T-helper 2 cell treated with Interferon-gamma antibody and Interleukin-4, amounts not matched to agents 5 μg/mL and 100 μg/mL, for 36 hours (primary cell): Measurements from ENCODE around the gene SEC24D.
A peak's percentile ranks its signal among the peaks of the same experiment; 100 is the strongest.
"Not testable (repeated sequence)": the region's sequence is repeated elsewhere in the genome, so short reads cannot be mapped to it uniquely, and the experiment has no call there.

Experiments used
- DNase-seq: peaks from one replicate; pipeline ENCODE4 v3.0.0; 2021; ENCODE audit warnings: low spot score
- H3K27ac Mint-ChIP-seq: one replicate; pipeline ENCODE4 v1.8.0; 2021; ENCODE audit warnings: mild to moderate bottlenecking, mixed read lengths
- H3K27me3 Mint-ChIP-seq: one replicate; pipeline ENCODE4 v1.8.0; 2021; ENCODE audit warnings: low read depth, mixed read lengths
- H3K36me3 Mint-ChIP-seq: one replicate; pipeline ENCODE4 v1.8.0; 2021; ENCODE audit warnings: low read depth, mixed read lengths
- H3K4me1 Mint-ChIP-seq: one replicate; pipeline ENCODE4 v1.8.0; 2021; ENCODE audit warnings: low read depth, mixed read lengths
- H3K4me3 Mint-ChIP-seq: one replicate; pipeline ENCODE4 v1.8.0; 2022; ENCODE audit warnings: mild to moderate bottlenecking, moderate library complexity, mixed read lengths
- H3K9me3 Mint-ChIP-seq: one replicate; pipeline ENCODE4 v1.8.0; 2021; ENCODE audit warnings: mixed read lengths

Gene SEC24D

DNA sequence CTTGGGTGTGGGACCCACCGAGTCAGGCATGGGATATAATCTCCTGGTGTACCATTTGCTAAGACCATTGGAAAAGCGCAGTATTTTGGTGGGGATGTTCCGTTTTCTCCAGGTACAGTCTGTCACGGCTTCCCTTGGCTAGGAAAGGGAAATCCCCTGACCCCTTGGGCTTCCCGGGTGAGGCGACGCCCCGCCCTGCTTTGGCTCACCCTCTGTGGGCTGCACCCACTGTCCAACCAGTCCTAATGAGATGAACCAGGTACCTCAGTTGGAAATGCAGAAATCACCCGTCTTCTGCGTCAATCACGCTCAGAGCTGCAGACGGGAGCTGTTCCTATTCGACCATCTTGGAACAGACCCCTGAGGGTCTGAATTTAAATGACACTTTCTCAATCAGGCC is 53.0 kb downstream of the SEC24D start:
- DNase-seq, H3K4me1 Mint-ChIP-seq, H3K27me3 Mint-ChIP-seq, H3K27ac Mint-ChIP-seq, H3K9me3 Mint-ChIP-seq, H3K4me3 Mint-ChIP-seq: not testable (repeated sequence)
- H3K36me3 Mint-ChIP-seq: peaks cover 32% of the 10 kb centered on the region

DNA sequence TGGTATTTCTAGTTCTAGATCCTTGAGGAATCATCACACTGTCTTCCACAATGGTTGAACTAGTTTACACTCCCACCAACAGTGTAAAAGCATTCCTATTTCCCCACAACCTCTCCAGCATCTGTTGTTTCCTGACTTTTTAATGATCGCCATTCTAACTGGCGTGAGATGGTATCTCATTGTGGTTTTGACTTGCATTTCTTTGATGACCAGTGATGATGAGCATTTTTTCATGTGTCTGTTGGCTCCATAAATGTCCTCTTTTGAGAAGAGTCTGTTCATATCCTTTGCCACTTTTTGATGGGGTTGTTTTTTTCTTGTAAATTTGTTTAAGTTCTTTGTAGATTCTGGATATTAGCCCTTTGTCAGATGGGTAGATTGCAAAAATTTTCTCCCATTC is 58.3 kb downstream of the SEC24D start:
- peaks cover 17% of the 10 kb centered on the region for H3K36me3 Mint-ChIP-seq
- H3K27me3 Mint-ChIP-seq, DNase-seq, H3K4me1 Mint-ChIP-seq, H3K4me3 Mint-ChIP-seq: not testable (repeated sequence)
- peaks cover 13% of the 10 kb centered on the region for H3K9me3 Mint-ChIP-seq
- H3K27ac Mint-ChIP-seq: peak overlapping the region; percentile 42

GRCh38 chr4:118776955-118777640 is 58.8 kb downstream of the SEC24D start:
- not testable (repeated sequence) for DNase-seq, H3K27ac Mint-ChIP-seq, H3K4me1 Mint-ChIP-seq, H3K27me3 Mint-ChIP-seq, H3K4me3 Mint-ChIP-seq
- Mint-ChIP-seq H3K9me3 (peaks cover 13% of the 10 kb centered on the region), H3K36me3 (peaks cover 16% of the 10 kb centered on the region)

GRCh38 chr4:118776157-118776954 is 59.6 kb downstream of the SEC24D start:
- Mint-ChIP-seq H3K27ac (no peak overlapping the region), H3K36me3 (peaks cover 9% of the 10 kb centered on the region), H3K4me3 (no peak overlapping the region), H3K4me1 (peaks cover 1% of the 10 kb centered on the region), H3K27me3 (no peaks in the 10 kb centered on the region), H3K9me3 (peaks cover 7% of the 10 kb centered on the region)
- no peak for DNase-seq

- Mint-ChIP-seq H3K9me3 (peaks cover 3% of the 10 kb centered on the region), H3K36me3 (peaks cover 7% of the 10 kb centered on the region), H3K4me1 (peaks cover 1% of the 10 kb centered on the region), H3K4me3 (no peak overlapping the region), H3K27ac (no peak overlapping the region), H3K27me3 (no peaks in the 10 kb centered on the region)
- no peak for DNase-seq
These were observed 60.5 kb downstream of the SEC24D start for GRCh38 chr4:118775405-118775804.

- peaks cover 3% of the 10 kb centered on the region for H3K9me3 Mint-ChIP-seq
- no peak overlapping the region for H3K27ac Mint-ChIP-seq
- DNase-seq: no peak
These were observed 60.9 kb downstream of the SEC24D start for GRCh38 chr4:118774989-118775388.

GRCh38 chr4:118774321-118774720 is 61.6 kb downstream of the SEC24D start:
- Mint-ChIP-seq H3K4me3 (no peak overlapping the region), H3K36me3 (peaks cover 4% of the 10 kb centered on the region), H3K27ac (no peak overlapping the region), H3K9me3 (peaks cover 3% of the 10 kb centered on the region), H3K4me1 (peaks cover 1% of the 10 kb centered on the region), H3K27me3 (no peaks in the 10 kb centered on the region)
- no peak for DNase-seq

More at GRCh38 chr4:118774989-118775388, 60.9 kb downstream of the SEC24D start:
- H3K27me3 Mint-ChIP-seq: no peaks in the 10 kb centered on the region
- H3K4me1 Mint-ChIP-seq: peaks cover 1% of the 10 kb centered on the region
- no peak overlapping the region for H3K4me3 Mint-ChIP-seq
- peaks cover 3% of the 10 kb centered on the region for H3K36me3 Mint-ChIP-seq

DNA sequence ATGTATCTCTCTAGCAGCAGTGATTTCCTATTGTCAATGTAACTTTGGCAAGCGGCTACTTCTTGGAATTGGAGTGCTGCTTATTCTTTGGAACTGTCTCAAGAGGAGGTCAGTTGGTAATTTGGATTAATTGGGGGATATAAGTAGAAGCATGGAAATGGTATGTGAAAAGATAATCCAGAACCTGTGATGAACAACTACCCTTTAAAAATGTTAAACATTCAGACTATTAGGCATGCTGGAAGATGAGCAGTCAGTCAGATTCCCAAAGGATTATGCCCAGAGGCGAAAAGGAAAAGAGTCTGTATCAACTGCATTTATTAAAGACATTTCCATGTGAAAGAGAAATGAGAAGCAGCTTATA is 62.5 kb downstream of the SEC24D start:
- Mint-ChIP-seq H3K9me3 (peaks cover 3% of the 10 kb centered on the region), H3K27me3 (no peaks in the 10 kb centered on the region), H3K36me3 (peaks cover 4% of the 10 kb centered on the region), H3K27ac (no peak overlapping the region), H3K4me3 (no peak overlapping the region), H3K4me1 (peaks cover 1% of the 10 kb centered on the region)
- no peak for DNase-seq

- H3K4me1 Mint-ChIP-seq: peaks cover 1% of the 10 kb centered on the region
- peaks cover 3% of the 10 kb centered on the region for H3K9me3 Mint-ChIP-seq
- H3K4me3 Mint-ChIP-seq: no peak overlapping the region
- no peak overlapping the region for H3K27ac Mint-ChIP-seq
- DNase-seq: no peak
- H3K27me3 Mint-ChIP-seq: no peaks in the 10 kb centered on the region
- peaks cover 6% of the 10 kb centered on the region for H3K36me3 Mint-ChIP-seq
These were observed 63.0 kb downstream of the SEC24D start for GRCh38 chr4:118772767-118773428.

DNA sequence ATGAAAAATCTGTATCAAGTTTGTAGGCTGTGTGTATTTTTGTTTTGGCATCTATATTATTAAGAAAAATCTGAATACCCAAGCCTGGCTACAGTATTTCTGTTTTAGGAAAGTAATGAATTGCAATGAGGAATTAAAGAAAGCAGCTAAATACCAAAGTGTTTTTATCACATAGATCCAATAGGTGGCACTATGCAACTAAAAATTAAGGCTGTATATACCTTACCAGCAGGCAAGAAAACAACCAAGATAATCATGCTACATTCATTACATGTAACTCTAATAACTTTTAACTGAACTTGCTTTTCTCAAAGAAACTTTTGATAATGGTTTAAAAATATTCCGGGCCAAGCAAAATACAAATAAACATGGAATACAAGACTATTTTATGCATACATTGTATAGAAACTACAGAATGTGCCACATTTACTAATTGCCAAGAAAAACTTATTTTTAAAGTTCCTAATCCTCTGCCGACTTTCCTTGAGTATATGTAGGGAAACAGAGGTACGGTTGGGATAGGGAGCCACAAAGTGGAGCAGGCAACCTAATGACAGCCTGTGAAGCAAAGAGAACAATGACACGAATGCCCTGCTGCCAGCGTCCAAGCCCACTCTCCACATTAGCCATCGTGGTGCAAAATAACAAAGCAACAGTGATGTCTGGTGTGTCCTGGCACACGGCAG is 63.7 kb downstream of the SEC24D start:
- Mint-ChIP-seq H3K4me1 (peaks cover 1% of the 10 kb centered on the region), H3K4me3 (no peak overlapping the region), H3K36me3 (peaks cover 5% of the 10 kb centered on the region), H3K27me3 (no peaks in the 10 kb centered on the region), H3K27ac (no peak overlapping the region), H3K9me3 (no peaks in the 10 kb centered on the region)
- no peak for DNase-seq

DNA sequence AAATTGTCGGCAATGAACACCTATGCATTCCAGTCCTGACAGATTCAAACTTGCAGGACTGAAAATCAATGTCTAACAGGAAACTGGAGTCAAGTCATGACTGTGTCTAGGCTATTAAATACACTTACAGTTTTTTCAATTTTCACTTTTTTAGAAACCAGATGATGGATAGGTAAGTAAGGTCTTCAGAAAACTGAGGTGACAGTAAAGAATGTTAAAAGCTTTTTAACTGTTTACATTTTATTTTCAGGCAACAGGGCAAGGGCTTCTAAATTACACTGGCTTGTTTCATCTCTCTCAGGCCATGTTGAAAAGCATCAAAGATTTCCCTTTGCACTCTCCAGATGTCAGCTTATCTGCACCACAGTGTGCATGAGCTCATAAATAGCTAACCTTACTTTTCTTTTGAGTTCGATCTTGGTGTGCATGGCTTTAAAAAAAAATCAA is 65.2 kb downstream of the SEC24D start:
- Mint-ChIP-seq H3K4me3 (no peak overlapping the region), H3K27me3 (no peaks in the 10 kb centered on the region), H3K27ac (no peak overlapping the region), H3K9me3 (no peaks in the 10 kb centered on the region), H3K4me1 (peaks cover 1% of the 10 kb centered on the region), H3K36me3 (peaks cover 14% of the 10 kb centered on the region)
- DNase-seq: no peak

- no peak overlapping the region for H3K4me3 Mint-ChIP-seq
- no peak for DNase-seq
- no peak overlapping the region for H3K27ac Mint-ChIP-seq
- H3K36me3 Mint-ChIP-seq: peaks cover 23% of the 10 kb centered on the region
- H3K4me1 Mint-ChIP-seq: peaks cover 1% of the 10 kb centered on the region
- H3K27me3 Mint-ChIP-seq: no peaks in the 10 kb centered on the region
- no peaks in the 10 kb centered on the region for H3K9me3 Mint-ChIP-seq
These were observed 66.8 kb downstream of the SEC24D start for GRCh38 chr4:118769161-118769560.

DNA sequence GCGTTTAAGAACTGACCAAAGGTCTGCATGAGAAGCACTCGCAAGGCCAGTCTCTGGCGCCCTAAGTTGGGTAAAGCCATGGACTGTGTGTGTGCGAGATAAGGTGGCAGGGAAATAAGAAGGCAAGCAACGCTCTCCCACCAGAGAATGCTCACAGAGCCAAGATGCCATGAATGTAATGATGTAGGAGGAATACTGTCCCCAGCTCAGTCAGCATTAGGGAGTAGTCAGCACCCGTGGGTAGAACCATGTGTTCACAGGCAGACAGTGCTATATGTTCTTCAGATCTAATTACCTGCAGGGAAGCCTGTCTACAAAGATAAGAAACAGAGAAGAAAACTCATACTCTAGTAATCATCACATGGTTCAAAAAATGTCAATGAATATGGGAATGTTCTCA is 68.8 kb downstream of the SEC24D start:
- H3K4me3 Mint-ChIP-seq: no peak overlapping the region
- no peaks in the 10 kb centered on the region for H3K9me3 Mint-ChIP-seq
- H3K36me3 Mint-ChIP-seq: peaks cover 34% of the 10 kb centered on the region
- no peaks in the 10 kb centered on the region for H3K4me1 Mint-ChIP-seq
- no peaks in the 10 kb centered on the region for H3K27me3 Mint-ChIP-seq
- H3K27ac Mint-ChIP-seq: no peak overlapping the region
- no peak for DNase-seq

- no peaks in the 10 kb centered on the region for H3K9me3 Mint-ChIP-seq
- peaks cover 42% of the 10 kb centered on the region for H3K36me3 Mint-ChIP-seq
- no peak overlapping the region for H3K4me3 Mint-ChIP-seq
- no peaks in the 10 kb centered on the region for H3K27me3 Mint-ChIP-seq
- H3K27ac Mint-ChIP-seq: no peak overlapping the region
- no peak for DNase-seq
- no peaks in the 10 kb centered on the region for H3K4me1 Mint-ChIP-seq
These were observed 70.5 kb downstream of the SEC24D start for GRCh38 chr4:118765399-118765798.
